BE2C (cell line): ENCODE measurements around the gene DPEP2NB.
"Not testable (repeated sequence)": the region's sequence is repeated elsewhere in the genome, so short reads cannot be mapped to it uniquely, and the experiment has no call there.

Source experiments
- DNase-seq: peaks from one replicate; pipeline ENCODE4 v3.0.0-alpha.2; 2020
- H3K27me3 ChIP-seq: fragments of 250-450 bp; sonication (Bioruptor Pico); 2 replicates; pipeline ENCODE4 v1.5.1; 2020; ENCODE audit warnings: mild to moderate bottlenecking
- H3K36me3 ChIP-seq: fragments of 250-450 bp; sonication (Bioruptor Pico); 2 replicates; pipeline ENCODE4 v1.5.1; 2020; ENCODE audit warnings: mild to moderate bottlenecking
- H3K4me1 ChIP-seq: fragments of 250-450 bp; sonication (Bioruptor Pico); 2 replicates; pipeline ENCODE4 v1.5.1; 2020
- H3K4me3 ChIP-seq: 2 replicates; pipeline ENCODE4 v1.5.1; 2011; ENCODE audit warnings: low read depth, low read length
- H3K9me3 ChIP-seq: fragments of 250-450 bp; sonication (Bioruptor Pico); 2 replicates; pipeline ENCODE4 v1.5.1; 2020
- CTCF ChIP-seq: IDR thresholded peaks from 2 replicates; pipeline ENCODE4 v1.5.1; 2012; ENCODE audit warnings: mild to moderate bottlenecking, low read depth, low read length

Gene DPEP2NB

GRCh38 chr16:68005786-68006286 is 9.9 kb downstream of the DPEP2NB start:
- no peaks in the 10 kb centered on the region for H3K27me3 ChIP-seq
- H3K4me1 ChIP-seq: no peaks in the 10 kb centered on the region
- no peaks in the 10 kb centered on the region for H3K36me3 ChIP-seq
- H3K9me3 ChIP-seq: no peaks in the 10 kb centered on the region
- no peak for TF ChIP-seq CTCF
- no peak for DNase-seq
- no peak overlapping the region for H3K4me3 ChIP-seq

GRCh38 chr16:68005211-68005610 is 10.5 kb downstream of the DPEP2NB start:
- DNase-seq: no peak

GRCh38 chr16:68003031-68003430 is 12.7 kb downstream of the DPEP2NB start:
- Histone ChIP-seq H3K9me3 (no peaks in the 10 kb centered on the region; the same call in 1 of the 2 replicates), H3K4me1 (no peaks in the 10 kb centered on the region), H3K36me3 (no peaks in the 10 kb centered on the region), H3K4me3 (no peak overlapping the region), H3K27me3 (no peaks in the 10 kb centered on the region)
- no peak for TF ChIP-seq CTCF
- no peak for DNase-seq

More at GRCh38 chr16:68005211-68005610, 10.5 kb downstream of the DPEP2NB start:
- H3K9me3 ChIP-seq: no peaks in the 10 kb centered on the region
- H3K27me3 ChIP-seq: no peaks in the 10 kb centered on the region
- no peak for TF ChIP-seq CTCF
- no peaks in the 10 kb centered on the region for H3K4me1 ChIP-seq
- H3K36me3 ChIP-seq: no peaks in the 10 kb centered on the region
- H3K4me3 ChIP-seq: no peak overlapping the region

- H3K36me3 ChIP-seq: no peaks in the 10 kb centered on the region
- H3K4me3 ChIP-seq: no peak overlapping the region
- no peak for DNase-seq
- no peaks in the 10 kb centered on the region for H3K27me3 ChIP-seq
- no peak for TF ChIP-seq CTCF
- H3K4me1 ChIP-seq: no peaks in the 10 kb centered on the region
- H3K9me3 ChIP-seq: no peaks in the 10 kb centered on the region; the same call in 1 of the 2 replicates
Measured at GRCh38 chr16:68000450-68000849, 15.3 kb downstream of the DPEP2NB start.

GRCh38 chr16:67999985-68000384 is 15.7 kb downstream of the DPEP2NB start:
- H3K4me1 ChIP-seq: no peaks in the 10 kb centered on the region
- no peaks in the 10 kb centered on the region for H3K27me3 ChIP-seq
- H3K36me3 ChIP-seq: no peaks in the 10 kb centered on the region
- TF ChIP-seq CTCF: no peak
- H3K4me3 ChIP-seq: no peak overlapping the region
- no peak for DNase-seq
- H3K9me3 ChIP-seq: no peaks in the 10 kb centered on the region; the same call in 1 of the 2 replicates

- not testable (repeated sequence) for H3K9me3 ChIP-seq, H3K4me3 ChIP-seq, DNase-seq, H3K4me1 ChIP-seq, H3K27me3 ChIP-seq, H3K36me3 ChIP-seq
Measured at GRCh38 chr16:67998779-67999688, 16.7 kb downstream of the DPEP2NB start, which contains the start of gene DPEP2. TSS of gene DPEP2 (minus strand) at chr16:67999484. CDS start at chr16:67993212, 6,272 bp downstream.

- not testable (repeated sequence) for H3K4me1 ChIP-seq, DNase-seq, H3K4me3 ChIP-seq, H3K27me3 ChIP-seq, H3K36me3 ChIP-seq, H3K9me3 ChIP-seq
Measured at GRCh38 chr16:67998231-67998778, 17.4 kb downstream of the DPEP2NB start.
